GM19035 (cell line): ENCODE measurements around the gene CENPB.
"Not testable (repeated sequence)": the region's sequence is repeated elsewhere in the genome, so short reads cannot be mapped to it uniquely, and the experiment has no call there.

Source experiments
- ATAC-seq: cut with Tn5 transposase; IDR thresholded peaks from one replicate; pipeline ENCODE4 v1.9.1; 2021; ENCODE audit not compliant: unreplicated experiment

The CENPB gene, protein sequence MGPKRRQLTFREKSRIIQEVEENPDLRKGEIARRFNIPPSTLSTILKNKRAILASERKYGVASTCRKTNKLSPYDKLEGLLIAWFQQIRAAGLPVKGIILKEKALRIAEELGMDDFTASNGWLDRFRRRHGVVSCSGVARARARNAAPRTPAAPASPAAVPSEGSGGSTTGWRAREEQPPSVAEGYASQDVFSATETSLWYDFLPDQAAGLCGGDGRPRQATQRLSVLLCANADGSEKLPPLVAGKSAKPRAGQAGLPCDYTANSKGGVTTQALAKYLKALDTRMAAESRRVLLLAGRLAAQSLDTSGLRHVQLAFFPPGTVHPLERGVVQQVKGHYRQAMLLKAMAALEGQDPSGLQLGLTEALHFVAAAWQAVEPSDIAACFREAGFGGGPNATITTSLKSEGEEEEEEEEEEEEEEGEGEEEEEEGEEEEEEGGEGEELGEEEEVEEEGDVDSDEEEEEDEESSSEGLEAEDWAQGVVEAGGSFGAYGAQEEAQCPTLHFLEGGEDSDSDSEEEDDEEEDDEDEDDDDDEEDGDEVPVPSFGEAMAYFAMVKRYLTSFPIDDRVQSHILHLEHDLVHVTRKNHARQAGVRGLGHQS

DNA sequence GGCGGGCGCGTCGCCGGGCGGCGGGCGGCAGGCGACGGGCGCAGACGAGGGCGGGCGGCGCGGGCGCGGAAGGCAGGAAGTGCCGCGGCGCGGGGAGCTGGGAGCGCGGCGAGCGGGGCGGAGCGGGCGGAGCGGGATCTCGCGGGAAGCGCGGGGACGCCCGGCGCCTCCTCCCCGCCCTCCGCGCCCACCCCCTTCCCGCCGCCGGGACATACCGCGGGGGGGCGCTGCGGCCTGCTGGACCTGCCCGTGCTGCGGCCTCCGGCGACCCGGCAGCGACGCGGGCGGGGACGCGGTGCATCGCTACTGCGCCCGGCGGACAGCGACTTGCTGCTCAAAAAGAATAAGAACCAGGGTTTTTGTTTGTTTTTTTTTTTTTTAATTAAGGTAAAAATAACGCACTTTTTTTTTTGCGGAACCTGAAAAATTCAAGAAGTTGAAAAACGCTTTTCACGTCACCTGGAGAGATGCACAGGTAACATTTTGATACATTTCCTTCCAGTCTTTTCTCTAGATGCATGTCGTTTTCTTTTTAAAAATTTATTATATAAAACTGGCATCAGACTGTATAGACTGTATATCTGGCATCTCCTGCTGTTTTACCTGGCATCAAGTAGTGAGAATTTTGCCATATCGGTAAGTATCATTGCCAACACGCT is at the start of gene CENPB:
Gene CENPB (minus strand): TSS at position 76 of the 659 bp plus-strand sequence. CDS start 257 bp downstream, outside the sequence.
- ATAC-seq = peak; percentile 85

DNA sequence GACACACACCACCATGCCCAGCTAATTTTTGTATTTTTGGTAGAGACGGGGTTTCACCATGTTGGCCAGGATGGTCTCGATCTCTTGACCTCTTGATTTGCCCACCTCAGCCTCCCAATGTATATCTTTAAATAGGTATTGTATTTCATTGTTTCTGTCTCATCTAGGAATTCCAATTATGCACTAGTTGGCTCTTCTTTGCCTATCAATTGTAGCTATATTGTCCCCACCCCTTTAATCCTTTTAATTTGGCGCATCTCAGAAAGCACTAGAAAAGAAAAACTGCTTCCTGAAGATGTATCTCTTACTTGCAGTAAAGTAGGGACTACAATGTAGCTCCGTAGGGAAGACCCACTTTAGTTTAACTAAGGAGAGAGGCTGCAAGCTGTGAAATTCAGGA is 49.6 kb upstream of the CENPB start:
- ATAC-seq = no peak

DNA sequence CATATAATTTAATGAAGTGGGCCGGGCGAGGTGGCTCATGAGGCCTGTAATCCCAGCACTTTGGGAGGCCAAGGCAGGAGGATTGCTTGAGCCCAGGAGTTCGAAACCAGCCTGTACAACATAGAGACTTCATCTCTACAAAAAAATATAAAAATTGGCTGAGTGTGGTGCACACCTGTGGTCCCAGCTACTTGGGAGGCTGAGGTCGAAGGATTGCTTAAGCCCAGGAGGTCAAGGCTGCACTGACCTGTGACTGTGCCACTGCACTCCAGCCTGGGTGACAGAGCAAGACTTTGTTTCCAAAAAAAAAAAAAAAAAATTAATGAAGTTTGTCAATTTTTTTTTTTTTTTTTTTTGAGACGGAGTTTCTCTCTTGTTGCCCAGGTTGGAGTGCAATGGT is 43.4 kb upstream of the CENPB start:
- ATAC-seq = not testable (repeated sequence)

DNA sequence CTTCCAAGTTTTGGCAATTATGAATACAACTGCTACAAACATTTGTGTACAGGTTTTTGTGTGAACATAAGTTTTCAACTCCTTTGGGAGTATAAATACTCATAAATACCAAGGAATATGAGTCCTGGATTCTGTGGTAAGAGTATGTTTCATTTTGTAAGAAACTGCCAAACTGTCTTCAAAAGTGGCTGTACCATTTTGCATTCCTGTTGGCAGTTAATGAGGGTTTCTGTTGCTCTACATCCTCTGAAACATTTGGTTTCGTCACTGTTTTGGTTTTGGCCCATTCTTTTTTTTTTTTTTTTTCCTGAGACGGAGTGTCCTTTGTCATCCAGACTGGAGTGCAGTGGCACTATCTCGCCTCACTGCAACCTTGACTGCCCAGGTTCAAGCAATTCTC is 42.3 kb upstream of the CENPB start:
- no peak for ATAC-seq

DNA sequence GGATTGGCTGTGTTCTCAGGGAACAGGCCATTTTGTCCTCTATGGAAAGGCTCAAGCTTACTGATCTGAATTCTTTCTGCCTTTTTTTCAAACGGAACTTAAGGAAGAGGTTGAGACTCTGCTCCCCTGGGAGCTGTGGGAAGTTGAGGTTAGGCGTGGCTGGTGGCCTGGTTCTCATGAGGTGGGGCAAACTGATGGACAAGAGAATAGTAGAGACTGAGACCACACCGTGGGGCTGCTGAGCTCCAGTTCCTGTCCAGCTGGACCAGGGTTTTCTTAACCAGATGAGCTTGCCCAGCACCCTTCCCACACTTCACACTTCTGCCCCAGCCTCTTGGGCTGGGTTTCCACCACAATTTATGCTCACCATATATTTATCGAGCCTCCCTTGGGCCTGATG is 39.9 kb upstream of the CENPB start:
- no peak for ATAC-seq

DNA sequence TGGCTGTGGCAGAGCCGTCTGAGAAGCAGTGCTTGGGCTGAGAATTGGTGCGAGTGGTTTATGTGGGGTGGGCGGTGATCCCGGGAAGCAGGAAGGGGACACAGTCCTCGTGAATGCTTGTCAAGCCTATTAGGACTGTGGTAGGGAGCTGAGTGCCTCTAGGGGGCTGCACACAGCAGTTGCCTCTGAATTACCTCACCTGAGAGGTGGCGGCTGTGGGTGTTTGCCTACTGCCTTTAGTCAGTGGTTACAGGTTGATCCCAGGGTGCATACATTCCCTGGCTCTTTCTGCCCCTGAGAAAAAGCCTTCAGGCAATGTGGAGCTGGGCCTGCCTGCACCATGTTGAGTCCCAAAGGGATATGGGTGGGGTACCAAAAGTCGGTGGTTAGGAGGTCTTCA is 39.0 kb upstream of the CENPB start:
- no peak for ATAC-seq

DNA sequence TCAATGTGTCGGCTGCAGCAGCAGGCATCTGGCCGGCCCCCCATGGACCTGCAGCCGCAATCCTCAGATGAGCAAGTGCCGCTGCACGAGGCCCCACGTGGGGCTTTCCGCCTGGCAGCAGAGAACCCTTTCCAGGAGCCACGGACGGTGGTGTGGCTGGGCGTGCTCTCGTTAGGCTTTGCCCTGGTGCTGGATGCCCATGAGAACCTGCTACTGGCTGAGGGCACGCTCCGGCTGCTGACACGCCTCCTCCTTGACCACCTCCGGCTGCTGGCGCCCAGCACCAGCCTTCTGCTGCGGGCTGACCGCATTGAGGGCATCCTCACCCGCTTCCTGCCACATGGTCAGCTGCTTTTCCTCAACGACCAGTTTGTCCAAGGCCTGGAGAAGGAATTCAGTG is 37.3 kb upstream of the CENPB start:
- ATAC-seq = no peak

DNA sequence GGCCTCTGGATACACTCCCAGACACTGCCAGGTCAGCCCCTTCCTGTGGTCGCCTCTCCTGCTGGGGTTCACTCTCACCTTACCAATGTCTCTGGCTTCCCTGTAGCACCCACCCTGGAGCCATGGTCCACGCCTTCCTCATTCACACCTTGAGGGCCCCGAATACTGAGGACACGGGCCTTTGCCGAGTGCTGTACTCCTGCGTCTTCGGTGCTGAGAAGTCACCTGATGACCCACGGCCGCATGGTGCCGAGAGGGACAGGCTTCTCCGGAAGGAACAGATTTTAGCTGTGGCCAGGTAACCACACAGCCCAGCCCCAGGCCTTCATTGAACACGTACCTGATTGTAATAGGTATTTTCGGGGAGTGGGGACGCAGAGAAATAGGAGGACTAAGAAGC is 35.5 kb upstream of the CENPB start:
- no peak for ATAC-seq

DNA sequence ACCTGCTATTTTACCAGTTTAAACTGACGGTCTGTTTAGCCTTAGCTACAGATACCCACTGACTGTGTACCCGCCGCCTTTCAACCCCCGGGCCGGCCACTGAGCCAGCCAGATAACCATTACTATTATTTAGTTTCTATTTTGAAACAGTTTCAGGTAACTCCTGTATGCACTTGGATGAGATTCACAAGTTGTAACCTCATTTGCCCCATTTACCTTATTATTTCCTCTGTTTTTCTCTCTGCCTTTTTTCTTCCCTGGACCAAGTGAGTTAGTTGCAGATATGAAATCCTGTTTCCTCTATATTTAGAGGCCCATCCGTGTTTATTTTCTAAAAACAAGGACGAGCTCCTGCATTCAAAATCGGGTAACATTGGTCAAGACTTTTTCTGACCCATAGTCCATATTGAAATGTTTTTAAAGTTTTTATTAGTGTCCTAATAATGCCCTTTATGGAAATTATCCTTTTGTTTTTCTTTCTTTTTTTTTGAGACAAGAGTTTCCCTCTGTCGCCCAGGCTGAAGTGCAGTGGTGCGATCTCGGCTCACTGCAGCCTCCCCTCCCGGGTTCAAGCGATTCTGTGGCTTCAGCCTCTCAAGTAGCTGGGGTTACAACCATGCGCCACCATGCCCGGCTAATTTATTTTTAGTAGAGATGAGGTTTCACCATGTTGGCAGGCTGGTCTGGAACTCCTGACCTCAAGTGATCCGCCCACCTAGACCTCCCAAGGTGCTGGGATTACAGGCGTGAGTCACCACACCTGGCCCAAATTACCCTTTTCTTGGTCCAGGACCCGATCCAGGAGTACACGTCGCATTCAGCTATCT is 34.6 kb upstream of the CENPB start:
- peak; percentile 9 for ATAC-seq

DNA sequence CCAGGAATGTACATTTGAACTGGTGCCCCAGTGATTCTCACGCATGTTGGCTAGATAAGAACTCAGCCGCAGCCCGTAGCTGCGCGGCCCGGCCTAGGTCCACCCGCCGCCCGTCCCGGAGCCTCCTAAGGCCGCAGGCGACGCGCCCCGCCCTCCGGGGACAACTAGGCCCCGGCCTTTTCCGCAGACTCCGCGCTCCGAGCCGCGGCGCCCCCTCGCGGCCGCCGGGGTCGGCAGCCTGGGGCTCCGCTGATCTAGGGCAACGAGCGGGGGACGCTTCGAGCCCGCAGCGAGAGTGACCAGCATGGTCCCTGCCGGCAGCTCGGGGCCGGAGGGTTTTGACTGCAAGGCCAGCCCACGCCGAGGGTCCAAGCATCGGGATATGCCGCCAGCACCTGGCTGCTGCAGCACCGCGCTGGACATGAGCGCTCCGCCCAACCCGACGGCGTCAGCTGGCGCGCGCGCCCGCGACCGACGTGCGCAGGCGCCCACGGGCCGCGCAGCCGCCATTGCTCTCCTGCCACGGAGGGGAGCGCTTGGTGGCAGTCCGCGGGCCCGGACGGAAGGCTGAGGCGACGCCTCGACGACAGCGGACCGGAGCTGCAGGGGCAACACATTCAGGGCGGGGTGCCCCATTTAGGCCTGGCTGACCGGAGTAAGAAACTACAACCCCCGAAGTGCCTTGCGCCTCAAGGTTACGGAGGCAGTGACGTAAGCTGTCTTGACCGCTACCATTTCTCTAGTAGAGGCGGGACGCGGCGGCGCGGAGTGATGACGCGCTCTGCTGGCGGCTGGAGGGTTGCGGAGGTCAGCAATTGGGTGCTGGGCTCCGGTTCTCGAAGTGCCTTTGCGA is 33.7 kb upstream of the CENPB start, which contains the start of gene AP5S1:
Gene AP5S1 (plus strand): TSS at position 500 of the 853 bp plus-strand sequence. CDS start 1,571 bp downstream, outside the sequence.
- peak; percentile 79 for ATAC-seq

DNA sequence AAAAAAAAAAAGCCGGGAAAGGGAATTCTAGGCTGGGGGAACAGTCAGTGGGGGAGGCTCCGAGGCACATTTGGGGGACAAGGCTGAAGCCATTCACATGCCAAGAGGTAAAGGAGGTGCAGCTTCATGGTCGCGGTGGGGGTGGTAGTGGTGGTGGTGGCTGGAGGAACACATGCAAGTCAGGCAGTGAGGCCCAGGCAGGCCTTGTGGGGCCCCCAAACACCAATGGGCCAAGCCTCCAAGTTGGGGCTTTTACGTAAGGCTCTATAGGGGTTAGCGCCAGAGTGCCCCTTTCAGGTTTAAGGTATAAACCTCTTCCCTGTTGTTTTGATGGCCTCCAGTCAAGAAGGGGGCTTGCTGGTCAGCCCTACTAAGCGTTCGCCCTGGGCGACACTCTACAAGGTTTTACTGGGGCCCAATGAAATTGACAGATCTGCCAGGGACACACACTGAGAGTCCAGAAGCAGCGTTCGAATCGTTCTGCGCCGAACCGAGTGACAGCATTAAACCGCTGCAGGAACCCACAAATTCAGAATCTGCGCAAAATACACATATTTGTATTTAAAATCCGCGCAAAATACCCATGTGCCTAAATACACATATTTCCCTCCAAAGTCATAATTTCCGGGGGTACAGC is 33.0 kb upstream of the CENPB start:
- ATAC-seq = no peak

DNA sequence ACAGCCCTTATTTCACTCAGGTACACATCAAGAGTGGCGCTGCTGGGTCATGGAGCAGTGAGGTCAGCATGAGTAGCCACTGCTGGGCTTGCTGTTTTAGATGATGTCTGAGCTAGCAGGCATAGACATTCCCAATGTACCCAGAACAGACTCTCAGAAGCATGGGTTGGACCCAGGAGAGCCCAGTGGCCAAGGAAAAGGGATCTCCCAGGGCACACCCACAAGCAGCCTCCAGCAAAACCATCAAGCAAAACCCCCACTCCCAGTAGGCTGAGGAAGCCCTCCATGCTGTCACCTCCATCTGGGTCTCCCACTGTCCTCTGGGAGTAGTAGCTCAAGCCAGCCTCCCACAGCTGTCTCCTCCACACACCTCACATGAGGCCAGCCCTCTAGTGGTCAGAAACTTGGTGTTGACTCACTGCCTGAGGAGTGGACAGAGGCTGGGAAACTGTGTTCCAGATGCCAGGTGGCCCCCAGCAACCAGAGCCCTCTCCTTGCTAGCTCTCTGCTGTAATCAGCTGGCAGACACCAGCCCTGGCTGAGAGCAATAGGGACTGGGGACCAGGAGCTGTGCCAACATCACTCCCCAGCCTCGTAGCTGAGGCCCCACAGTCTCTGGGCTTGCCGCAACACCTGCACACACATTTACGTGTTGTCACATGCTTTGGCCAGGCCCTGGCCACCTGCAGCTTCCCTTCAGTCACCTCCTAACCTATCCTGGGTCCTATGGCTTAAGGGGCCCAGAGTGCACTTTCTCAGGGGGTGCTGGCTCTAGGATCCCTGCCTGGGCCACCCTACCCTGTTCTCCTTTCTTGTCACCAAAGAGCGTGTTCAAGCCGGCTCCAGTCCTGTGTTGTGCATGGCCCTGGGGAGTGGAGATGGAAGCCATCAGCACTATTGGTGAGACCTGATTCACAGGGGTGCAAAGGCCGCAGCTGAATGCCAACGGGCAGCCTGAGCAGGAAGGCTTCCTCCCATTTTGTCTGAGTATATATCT is 31.9 kb upstream of the CENPB start:
- no peak for ATAC-seq

DNA sequence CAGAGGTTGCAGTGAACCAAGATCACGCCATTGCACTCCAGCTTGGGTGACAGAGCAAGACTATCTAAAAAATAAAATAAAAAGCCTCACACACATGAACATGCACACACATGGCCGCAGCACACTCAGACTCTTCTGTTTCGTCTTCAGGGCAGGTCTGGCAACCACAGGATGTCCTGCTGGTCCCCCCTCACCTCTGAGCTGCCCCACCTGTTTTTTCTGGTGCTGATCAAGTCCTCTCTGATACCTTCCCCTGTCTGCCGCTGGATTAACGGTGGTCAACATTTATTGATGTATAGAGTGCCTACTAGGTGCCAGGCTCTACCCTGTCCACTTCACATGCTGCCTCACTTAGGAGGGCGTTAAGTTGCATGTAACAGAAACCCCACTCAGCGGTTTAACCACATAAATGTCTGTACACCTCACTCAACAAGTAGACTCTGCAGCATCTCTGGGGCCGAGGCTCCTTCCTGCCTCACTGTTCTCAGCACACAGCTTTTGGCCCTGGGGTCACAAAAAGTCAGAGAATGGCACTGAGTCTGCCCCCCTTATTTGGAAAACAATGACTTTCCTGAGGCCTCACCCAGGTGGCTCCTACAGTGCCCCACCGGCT is 29.3 kb upstream of the CENPB start:
- no peak for ATAC-seq

DNA sequence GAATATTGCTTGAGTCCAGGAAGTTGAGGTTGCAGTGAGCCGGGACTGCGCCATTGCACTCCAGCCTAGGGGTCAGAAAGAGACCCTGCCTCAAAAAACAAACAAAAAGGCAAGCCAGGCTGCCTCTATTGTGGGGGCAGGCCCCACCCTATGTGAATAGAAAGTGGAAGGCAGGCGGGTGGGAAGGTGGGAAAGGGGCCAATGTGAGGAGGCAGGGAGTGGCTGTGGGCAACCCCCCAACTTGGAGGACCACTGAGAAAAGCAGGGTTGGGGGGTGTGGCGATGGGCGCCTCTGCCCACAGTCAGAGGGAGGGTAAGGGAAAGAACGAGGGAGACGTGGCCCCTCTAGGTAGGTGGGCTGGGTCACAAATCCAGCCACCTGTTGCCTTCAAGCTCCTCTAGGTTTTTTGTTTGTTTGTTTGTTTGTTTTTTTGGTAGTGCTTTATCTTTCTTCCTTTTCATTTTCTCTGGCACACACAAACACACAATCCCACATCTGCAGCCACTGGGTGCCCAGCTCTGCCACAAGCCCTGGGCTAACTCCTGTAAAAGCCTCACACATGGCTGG is 28.5 kb upstream of the CENPB start:
- ATAC-seq = no peak

DNA sequence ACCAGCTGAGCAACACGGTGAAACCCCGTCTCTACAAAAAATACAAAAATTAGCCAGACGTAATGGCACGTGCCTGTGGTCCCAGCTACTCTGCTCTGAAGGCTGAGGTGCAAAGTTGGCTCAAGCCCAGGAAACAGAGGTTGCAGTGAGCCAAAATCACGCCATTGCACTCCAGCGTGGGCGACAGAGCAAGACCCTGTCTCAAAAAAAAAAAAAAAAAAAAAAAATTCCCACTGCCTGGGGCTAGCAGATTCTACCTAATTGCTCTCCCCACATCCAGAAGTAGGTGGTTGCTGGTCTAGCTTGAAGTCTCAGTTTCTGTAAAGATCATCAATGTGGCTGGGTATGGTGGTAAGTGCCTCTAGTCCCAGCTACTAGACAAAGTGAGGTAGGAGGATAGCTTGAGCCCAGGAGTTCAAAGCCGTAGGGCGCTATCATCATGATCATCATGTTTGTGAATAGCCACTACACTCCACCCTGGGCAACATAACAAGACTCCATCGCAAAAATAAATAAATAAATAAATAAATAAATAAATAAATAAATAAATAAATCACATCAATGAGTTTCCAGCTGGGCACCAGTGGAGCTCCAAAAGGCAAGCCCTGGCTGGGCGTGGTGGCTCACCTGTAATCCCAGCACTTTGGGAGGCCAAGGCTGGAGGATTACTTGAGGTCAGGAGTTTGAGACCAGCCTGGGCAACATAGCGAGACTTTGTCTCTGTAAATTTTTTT is 27.5 kb upstream of the CENPB start:
- no peak for ATAC-seq

DNA sequence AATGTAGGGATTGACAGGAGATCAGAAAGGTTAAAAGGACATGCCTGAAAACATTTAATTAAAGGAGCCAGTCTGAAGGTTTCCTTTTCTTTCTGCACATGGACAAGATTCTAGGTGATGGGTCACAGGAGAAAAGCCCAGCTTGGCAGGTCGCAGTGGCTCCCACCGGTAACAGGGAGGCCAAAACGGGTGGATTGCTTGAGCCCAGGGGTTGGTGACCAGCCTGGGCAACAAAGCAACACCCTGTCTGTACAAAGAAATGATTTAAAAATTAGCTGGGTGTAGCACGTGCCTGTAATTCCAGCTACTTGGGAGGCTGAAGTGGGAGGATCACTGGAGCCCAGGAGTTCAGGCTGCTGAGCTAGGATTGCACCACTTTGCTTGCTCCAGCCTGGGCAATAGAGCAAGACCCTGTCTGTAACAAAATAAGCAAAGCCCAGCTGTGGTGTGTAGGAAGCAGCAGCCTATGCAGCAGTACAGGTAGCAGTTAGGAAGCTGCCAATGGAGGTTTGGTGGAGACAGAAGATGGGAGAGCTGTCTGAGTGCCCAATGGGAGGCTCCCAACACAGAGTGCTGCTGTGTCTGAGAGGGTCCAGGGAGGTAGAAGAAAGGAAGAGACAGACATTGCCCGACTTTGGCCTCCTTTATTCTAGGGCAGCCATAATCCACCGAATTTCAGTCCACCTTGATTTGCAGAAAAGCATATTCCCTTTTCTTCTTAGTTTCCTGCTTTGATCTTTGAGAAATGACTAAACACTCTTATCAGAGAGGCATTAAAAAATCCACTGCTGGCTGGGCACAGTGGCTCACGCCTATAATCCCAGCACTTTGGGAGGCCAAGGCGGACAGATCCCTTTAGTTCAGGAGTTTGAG is 26.7 kb upstream of the CENPB start:
- no peak for ATAC-seq
